ENCODE measurements around the gene SULT1C4. TPM values are rescaled to one million over a fixed set of nuclear protein-coding genes. Genes with fewer than 3 reads are reported as not detected.

SULT1C4 gene
- total RNA-seq, 1 experiment from 2014 or later: not detected

GRCh38 chr2:108369153-108369552 lies 8.6 kb upstream of the SULT1C4 start:
- no peak overlapping the region for H3K4me3 ChIP-seq (ENCODE audit: low read depth in 2 of 2, low read length in 2 of 2)
- TF ChIP-seq CTCF (IDR thresholded peaks at IDR 0.05) (peak; percentile 33), POLR2AphosphoS5 (IDR thresholded peaks at IDR 0.05; ENCODE audit: low read depth, low read length) (no peak), REST (IDR thresholded peaks at IDR 0.05; ENCODE audit: insufficient read depth in 1 of 2, low read depth in 2 of 2, low read length in 1 of 2) (no peak), SIN3A (IDR thresholded peaks at IDR 0.05; ENCODE audit: borderline replicate concordance, insufficient read depth, low read depth, low read length) (no peak), TCF7L2 (IDR thresholded peaks at IDR 0.05; ENCODE audit: low read depth, low read length) (no peak)
- H3K27ac ChIP-seq (ENCODE audit: low read length): no peak overlapping the region
- no peaks in the 10 kb centered on the region for H3K4me1 ChIP-seq (ENCODE audit: control insufficient read depth, insufficient read depth, low read length)
- in situ Hi-C loops (cut with HindIII; ENCODE audit: low pct_unique_long_range_greater_than_20kb, low sequenced_read_pairs): no loop called here
- no peaks in the 10 kb centered on the region for H3K9me3 ChIP-seq (ENCODE audit: control insufficient read depth, insufficient read depth, low read depth, low read length)
- intact Hi-C loops (cut with micrococcal nuclease; ENCODE audit: unreplicated experiment): no loop called here
- H3K36me3 ChIP-seq (ENCODE audit: control insufficient read depth, insufficient read depth, low read length): no peaks in the 10 kb centered on the region
- no TSS peak for BruUV-seq (replicated peaks)
- H3K27me3 ChIP-seq (ENCODE audit: control insufficient read depth, insufficient read depth, low read length): no peaks in the 10 kb centered on the region
- CTCF ChIA-PET: interaction anchor here (0.8 kb wide), 1 partner anchor 19 kb away, joined by 4 read pairs; no protein-coding TSS in a partner anchor
- no peak for ATAC-seq
- POLR2A ChIA-PET: no interaction called here
- no peak for DNase-seq (ENCODE audit: low read depth, low spot score)

- DNase-seq (ENCODE audit: low read depth, low spot score) (no peak), ATAC-seq (no peak)
- no peaks in the 10 kb centered on the region for H3K9me3 ChIP-seq (ENCODE audit: control insufficient read depth, insufficient read depth, low read depth, low read length)
- in situ Hi-C loops (cut with HindIII; ENCODE audit: low pct_unique_long_range_greater_than_20kb, low sequenced_read_pairs) (no loop called here), intact Hi-C loops (cut with micrococcal nuclease; ENCODE audit: unreplicated experiment) (no loop called here)
- H3K4me3 ChIP-seq (ENCODE audit: low read depth in 2 of 2, low read length in 2 of 2): no peak overlapping the region
- H3K27ac ChIP-seq (ENCODE audit: low read length): no peak overlapping the region
- TF ChIP-seq CTCF (IDR thresholded peaks at IDR 0.05) (no peak), POLR2AphosphoS5 (IDR thresholded peaks at IDR 0.05; ENCODE audit: low read depth, low read length) (no peak), SIN3A (IDR thresholded peaks at IDR 0.05; ENCODE audit: borderline replicate concordance, insufficient read depth, low read depth, low read length) (no peak), TCF7L2 (IDR thresholded peaks at IDR 0.05; ENCODE audit: low read depth, low read length) (no peak), REST (IDR thresholded peaks at IDR 0.05; ENCODE audit: insufficient read depth in 1 of 2, low read depth in 2 of 2, low read length in 1 of 2) (no peak)
- no peaks in the 10 kb centered on the region for H3K36me3 ChIP-seq (ENCODE audit: control insufficient read depth, insufficient read depth, low read length)
- no TSS peak for BruUV-seq (replicated peaks)
- POLR2A ChIA-PET: interaction anchor here (0.5 kb wide), 1 partner anchor 8 kb away, joined by 5 read pairs; no protein-coding TSS in a partner anchor
- CTCF ChIA-PET: interaction anchor here (0.8 kb wide), 1 partner anchor 20 kb away, joined by 4 read pairs; no protein-coding TSS in a partner anchor
- no peaks in the 10 kb centered on the region for H3K4me1 ChIP-seq (ENCODE audit: control insufficient read depth, insufficient read depth, low read length)
- no peaks in the 10 kb centered on the region for H3K27me3 ChIP-seq (ENCODE audit: control insufficient read depth, insufficient read depth, low read length)
Measured at GRCh38 chr2:108370080-108370479, 7.7 kb upstream of the SULT1C4 start.

Measured in Panc1 (cell line).